GM18526 (cell line): Measurements from ENCODE around the gene RAB28.

Experiments
- POLR2A ChIP-seq: IDR thresholded peaks from 3 replicates; pipeline ENCODE4 v1.6.1; 2011; ENCODE audit not compliant: insufficient read length; ENCODE audit errors: extremely low read depth

Gene RAB28

DNA sequence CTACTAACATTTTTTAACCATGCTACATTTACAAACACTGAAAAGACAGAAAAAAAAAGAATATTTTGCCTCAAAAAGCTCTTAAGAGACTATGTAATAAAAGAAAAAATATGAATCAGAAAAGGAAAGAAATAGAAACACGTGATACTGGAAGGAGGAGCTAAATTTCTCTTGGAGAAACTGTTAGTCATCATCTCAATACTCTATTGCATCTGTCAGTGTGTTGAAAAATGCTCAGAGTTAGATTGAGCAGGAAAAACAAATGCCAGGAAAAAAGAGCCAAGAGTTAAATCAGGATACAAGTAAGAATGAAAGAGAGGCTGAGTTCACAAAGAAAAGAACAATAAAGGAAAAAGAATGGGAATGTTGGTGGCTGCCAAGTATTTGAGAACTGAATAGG is 2.6 kb downstream of the RAB28 start:
- no peak for TF ChIP-seq POLR2A

DNA sequence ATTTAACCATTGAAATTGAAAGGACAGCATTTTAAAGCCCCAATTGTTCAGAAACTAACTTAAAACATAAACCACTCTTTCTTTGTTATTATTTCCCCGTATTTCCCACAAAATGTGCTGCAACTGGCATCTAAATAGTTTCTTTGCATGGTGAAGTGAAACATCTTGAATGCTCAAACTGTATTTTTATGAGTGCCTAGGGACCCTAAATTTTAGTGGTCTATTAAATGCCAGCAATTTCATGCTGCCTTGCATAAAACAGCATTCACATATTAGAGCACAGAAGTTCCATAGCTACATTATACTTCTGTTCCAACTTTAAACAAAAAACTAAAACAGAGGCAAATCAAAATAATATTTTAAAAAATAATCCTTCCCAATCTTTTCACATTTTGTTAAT is 5.4 kb downstream of the RAB28 start:
- TF ChIP-seq POLR2A = no peak

DNA sequence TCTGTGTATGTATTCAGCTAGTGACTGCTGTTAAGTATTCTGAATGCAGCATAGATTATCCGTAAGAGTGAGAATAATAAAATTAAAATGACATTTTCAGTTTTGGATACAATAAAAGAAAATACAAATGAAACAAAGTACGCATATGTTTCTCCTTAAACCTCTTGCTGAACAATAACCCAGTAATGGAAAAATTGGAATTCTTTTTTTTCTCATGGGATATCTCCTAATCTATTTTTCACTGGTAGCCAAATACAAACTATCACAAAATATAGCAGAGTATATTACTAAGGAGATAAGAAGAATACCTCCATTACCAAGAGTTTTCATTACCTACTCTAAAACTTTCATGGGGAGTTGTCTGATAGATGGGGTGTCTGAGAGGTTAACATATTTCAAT is 6.0 kb downstream of the RAB28 start:
- TF ChIP-seq POLR2A = no peak

- TF ChIP-seq POLR2A = no peak
These were observed 7.2 kb downstream of the RAB28 start for GRCh38 chr4:13476915-13477314.

DNA sequence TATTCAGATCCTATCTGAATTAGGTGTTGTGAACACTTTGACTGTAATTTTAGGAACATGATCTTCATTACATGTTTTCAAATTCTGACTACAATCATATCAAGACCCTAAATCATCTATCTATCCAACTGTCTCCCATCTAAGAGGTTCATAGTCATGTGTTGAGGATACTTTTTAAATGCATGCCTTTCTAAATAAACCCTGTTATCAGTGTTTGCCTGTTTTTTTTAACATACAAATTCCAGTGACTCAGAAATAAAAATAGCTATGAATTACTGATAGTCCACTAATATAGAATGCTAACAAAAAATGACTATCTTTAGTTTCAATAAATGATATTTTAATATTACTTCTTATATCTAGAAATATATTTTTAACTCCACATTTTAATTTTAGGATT is 8.0 kb downstream of the RAB28 start:
- no peak for TF ChIP-seq POLR2A

- no peak for TF ChIP-seq POLR2A
These were observed 12.7 kb downstream of the RAB28 start for GRCh38 chr4:13471400-13471799.

- TF ChIP-seq POLR2A = no peak
These were observed 13.8 kb downstream of the RAB28 start for GRCh38 chr4:13470379-13470778.

DNA sequence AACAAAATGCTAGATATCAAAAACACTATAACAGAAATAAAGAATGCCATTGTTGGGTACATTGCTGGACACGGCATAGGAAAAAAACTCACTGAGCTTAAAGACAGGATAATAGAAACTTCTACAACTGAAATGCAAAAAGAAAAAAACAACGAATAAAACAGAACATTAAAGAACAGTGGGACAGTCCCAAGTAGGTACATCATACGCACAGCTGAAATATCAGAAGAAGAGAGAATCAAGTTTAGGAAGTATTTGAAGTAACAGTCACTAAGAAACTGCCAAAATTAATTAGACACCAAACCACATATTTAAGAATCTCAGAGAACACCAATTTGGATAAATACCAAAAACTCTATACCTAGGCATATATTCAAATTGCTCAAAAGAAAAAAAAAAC is 19.2 kb downstream of the RAB28 start:
- TF ChIP-seq POLR2A = no peak

GRCh38 chr4:13464543-13464942 is 19.6 kb downstream of the RAB28 start:
- no peak for TF ChIP-seq POLR2A

DNA sequence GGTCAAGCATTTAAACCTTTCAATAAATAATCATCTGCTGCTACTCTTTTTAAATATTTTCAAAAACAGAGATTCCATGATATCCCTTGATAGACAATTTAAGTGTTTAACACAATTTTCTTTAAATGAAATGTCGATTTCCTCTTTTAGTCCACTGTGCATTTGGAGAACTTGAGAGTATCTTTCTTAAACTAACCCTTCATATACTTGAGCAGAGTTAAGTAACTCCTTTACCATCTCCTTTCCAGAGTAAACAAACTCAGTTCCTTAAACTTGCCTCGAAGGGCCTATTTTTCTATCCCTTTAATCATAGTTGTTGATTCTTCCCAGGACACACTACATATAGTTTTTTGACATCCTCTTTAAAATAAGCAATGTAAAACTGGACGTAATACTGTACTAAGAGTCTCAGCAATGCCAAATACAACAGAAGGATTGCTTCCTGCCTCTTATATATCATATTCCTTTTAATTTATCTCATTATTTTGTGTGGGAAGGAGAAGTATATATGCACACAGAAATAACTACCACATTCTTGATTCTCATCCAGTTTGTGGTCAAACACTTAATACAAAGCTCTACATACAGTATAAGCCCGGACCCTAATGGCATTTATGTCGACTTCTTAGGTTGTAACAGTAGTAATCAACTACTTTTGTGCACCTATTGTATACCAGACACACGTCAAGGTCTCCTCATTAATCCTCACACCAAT is 22.8 kb downstream of the RAB28 start:
- TF ChIP-seq POLR2A = no peak

DNA sequence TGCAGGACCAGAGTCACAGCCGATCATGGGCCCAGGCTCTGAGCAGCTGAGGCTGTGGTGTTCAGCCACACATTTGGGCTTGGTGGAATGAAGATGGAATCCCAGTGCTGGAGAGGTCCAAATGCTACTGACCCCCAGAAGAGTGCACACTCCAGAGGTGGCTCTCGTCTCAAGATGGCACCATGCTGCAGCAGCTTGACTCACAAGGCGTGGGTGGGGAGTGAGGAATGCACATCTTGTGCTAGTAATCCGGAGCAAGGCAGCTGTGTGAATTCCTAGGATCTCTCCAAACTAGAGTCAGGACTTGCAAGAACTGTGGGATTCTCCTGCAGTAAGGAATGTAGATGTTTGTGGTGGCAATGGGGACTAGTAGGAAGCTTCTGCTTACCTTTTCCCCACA is 28.7 kb downstream of the RAB28 start:
- TF ChIP-seq POLR2A = no peak

GRCh38 chr4:13454786-13455185 is 29.4 kb downstream of the RAB28 start:
- TF ChIP-seq POLR2A = no peak

GRCh38 chr4:13452927-13453579 is 31.1 kb downstream of the RAB28 start:
- TF ChIP-seq POLR2A = no peak

DNA sequence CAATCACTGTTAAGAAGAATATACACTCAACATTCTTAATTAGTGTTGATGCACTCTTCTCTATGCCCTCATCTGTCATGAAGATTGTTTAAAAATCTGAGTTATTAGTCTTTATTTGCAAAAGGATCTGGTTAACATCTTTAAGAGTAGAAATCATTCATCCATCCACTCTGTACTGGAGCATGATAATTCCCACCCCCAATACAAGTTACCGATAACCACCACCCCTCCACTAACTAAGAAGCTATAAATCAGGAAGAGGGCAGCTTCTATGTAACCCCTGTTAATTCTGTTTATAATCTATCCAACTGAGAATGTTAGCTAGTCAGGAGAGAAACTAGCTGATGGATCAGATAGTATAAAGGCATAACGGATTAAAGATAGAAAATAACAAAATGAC is 34.5 kb downstream of the RAB28 start:
- no peak for TF ChIP-seq POLR2A

- no peak for TF ChIP-seq POLR2A
These were observed 38.0 kb downstream of the RAB28 start for GRCh38 chr4:13445841-13446790.

DNA sequence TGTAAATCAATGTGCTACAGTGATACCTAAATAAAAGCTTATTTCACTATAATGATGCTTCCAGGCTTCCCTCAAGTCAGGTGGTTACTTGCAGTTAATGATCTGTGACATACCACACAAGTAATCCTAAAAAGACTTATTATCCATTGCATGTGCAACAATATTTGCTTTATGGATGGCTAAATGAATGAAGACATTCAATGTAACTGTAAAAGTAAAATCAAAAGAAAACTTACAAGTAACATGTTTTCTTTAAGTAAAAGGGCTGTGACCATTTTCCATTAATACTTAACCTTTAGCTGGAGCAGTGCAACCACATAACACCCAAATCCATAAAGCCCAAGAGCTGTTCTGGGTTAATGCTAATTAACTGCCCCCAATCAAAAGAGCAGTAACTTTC is 42.6 kb downstream of the RAB28 start:
- TF ChIP-seq POLR2A = no peak
